Measurements from ENCODE around the gene PEX16. TPM values are rescaled to one million over a fixed set of nuclear protein-coding genes. Genes with fewer than 3 reads are reported as not detected.

Gene PEX16
- total and polyA plus RNA-seq, 2 of the 13 experiments (the other 11 are each of a cell fraction or from before 2014, with no cell fraction given), result 12.5 to 21.8 TPM

DNA sequence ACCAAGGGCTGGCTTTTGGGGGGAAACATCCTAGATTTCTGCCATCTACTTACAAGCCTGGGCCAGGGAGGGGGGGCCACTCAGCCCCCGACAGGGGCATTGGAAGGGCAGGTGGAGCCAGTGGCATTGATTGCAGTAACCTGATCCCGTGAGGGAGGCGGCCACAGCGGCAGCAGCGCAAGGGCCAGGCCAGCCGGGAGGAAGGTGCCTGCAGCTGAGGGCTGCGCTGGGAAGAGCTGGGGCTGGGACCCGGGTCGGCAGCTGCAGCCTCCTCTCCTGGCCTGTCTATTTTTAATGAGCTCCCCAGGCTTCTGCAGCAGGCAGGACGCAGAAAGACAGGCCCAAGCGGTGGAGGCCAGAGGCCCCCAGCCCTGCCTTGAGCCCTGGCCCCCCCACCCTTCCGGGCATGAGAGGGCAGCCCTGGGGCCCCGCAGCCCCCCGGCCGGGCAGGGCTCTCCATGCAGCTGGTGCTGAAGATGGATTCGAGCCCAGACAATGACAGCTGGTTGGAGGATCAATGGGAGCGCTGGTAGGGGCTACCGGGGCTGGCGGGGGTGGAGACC, 21.2 kb downstream of the PEX16 start (continued):
- no peak for TF ChIP-seq ZNF18 (CRISPR knock-in tag; IDR thresholded peaks at IDR 0.05; ENCODE audit: insufficient replicate concordance)

- H3K4me3 ChIP-seq (replicated peaks in 1 of 3; ENCODE audit: insufficient read depth in 1 of 3, low read depth in 2 of 3, low read length in 3 of 3), result no peak overlapping the region
- no peak overlapping the region for H3K9ac ChIP-seq (ENCODE audit: insufficient read depth, low read depth, low read length)
- TF ChIP-seq HOXA9 (CRISPR knock-in tag; IDR thresholded peaks at IDR 0.05; ENCODE audit: borderline replicate concordance), result no peak
- no peak for TF ChIP-seq NR0B2 (CRISPR knock-in tag; IDR thresholded peaks at IDR 0.05)
- TF ChIP-seq ZNF703 (CRISPR knock-in tag; IDR thresholded peaks at IDR 0.05; ENCODE audit: borderline replicate concordance), result no peak
- TF ChIP-seq CBX5 (CRISPR knock-in tag; IDR thresholded peaks at IDR 0.05; ENCODE audit: borderline replicate concordance), result no peak
- no peak for TF ChIP-seq ZSCAN31 (CRISPR knock-in tag; IDR thresholded peaks at IDR 0.05; ENCODE audit: low read depth)
- TF ChIP-seq MTA1 (CRISPR knock-in tag; IDR thresholded peaks at IDR 0.05; ENCODE audit: borderline replicate concordance), result no peak
- TF ChIP-seq ZNF224 (CRISPR knock-in tag; IDR thresholded peaks at IDR 0.05), result no peak
- no peak for TF ChIP-seq ETS1 (CRISPR knock-in tag; IDR thresholded peaks at IDR 0.05)
- TF ChIP-seq ATRX (CRISPR knock-in tag; IDR thresholded peaks at IDR 0.05; ENCODE audit: borderline replicate concordance), result no peak
- no peak for TF ChIP-seq HES4 (CRISPR knock-in tag; IDR thresholded peaks at IDR 0.05; ENCODE audit: borderline replicate concordance)
- TF ChIP-seq THYN1 (CRISPR knock-in tag; IDR thresholded peaks at IDR 0.05; ENCODE audit: borderline replicate concordance, low read depth), result no peak
- FAIRE-seq (no peak), DNase-seq (ENCODE audit: low spot score) (no peak), ATAC-seq (no peak)
- peaks cover 41% of the 10 kb centered on the region for H3K4me1 ChIP-seq (ENCODE audit: insufficient read depth, low read length)
- H3K4me2 ChIP-seq (ENCODE audit: low read depth, low read length), result no peak overlapping the region
- WGBS (ENCODE audit: low lambda C conversion rate), result 29% methylated on average over 6 of the region's 8 CpGs
- H3K36me3 ChIP-seq (replicated peaks in 1 of 2; ENCODE audit: control insufficient read depth in 1 of 2, insufficient read depth in 2 of 2, low read length in 2 of 2), result no peaks in the 10 kb centered on the region
- no peak overlapping the region for H2AFZ ChIP-seq (ENCODE audit: low read length)
- no peaks in the 10 kb centered on the region for H3K9me3 ChIP-seq (ENCODE audit: low read length)
- no TSS peak for BruUV-seq (replicated peaks)
- in situ Hi-C loops (cut with HindIII; ENCODE audit: extremely low pct_ligation_motif_present, low pct_unique_long_range_greater_than_20kb), result no loop called here
- no peaks in the 10 kb centered on the region for H4K20me1 ChIP-seq (ENCODE audit: insufficient read depth, low read length)
- H3K27ac ChIP-seq (ENCODE audit: extremely low read length, insufficient read depth, low read length), result no peak overlapping the region
- intact Hi-C loops (cut with micrococcal nuclease; ENCODE audit: unreplicated experiment), result loop anchor here (1.0 kb wide), 1 partner anchor 32 kb away; no protein-coding TSS in a partner anchor
- H3K79me2 ChIP-seq (ENCODE audit: insufficient read depth, low read length), result no peaks in the 10 kb centered on the region
- POLR2A ChIA-PET, result interaction anchor here (1.3 to 1.9 kb wide), 2 partner anchors 23 to 49 kb away, joined by 3 to 5 read pairs; partner anchors contain the start of gene CRY2
- CTCF ChIA-PET (ENCODE audit: low intra/inter-chr PET ratio, low total read pairs), result no interaction called here
- peaks cover 0 to 18% of the 10 kb centered on the region in 2 experiments; a peak in 1 of 5 replicates for H3K27me3 ChIP-seq (ENCODE audit: control insufficient read depth in 1 of 2, insufficient read depth in 2 of 2, low read length in 2 of 2)
Measured at GRCh38 chr11:45895553-45896259, 22.0 kb downstream of the PEX16 start.
